Measurements from ENCODE around the gene STX18.

GRCh38 chr4:4502694-4503311, 39.0 kb downstream of the STX18 start:
- TF ChIP-seq KLF9 (CRISPR knock-in tag; IDR thresholded peaks at IDR 0.05; ENCODE audit: low read depth) (no peak), FOXM1 (CRISPR knock-in tag; IDR thresholded peaks at IDR 0.05) (no peak), ZNF207 (IDR thresholded peaks at IDR 0.05; ENCODE audit: borderline replicate concordance) (no peak)

Measured in HepG2 (cell line).